Measurements from ENCODE around the gene MBD5.

MBD5 gene

DNA sequence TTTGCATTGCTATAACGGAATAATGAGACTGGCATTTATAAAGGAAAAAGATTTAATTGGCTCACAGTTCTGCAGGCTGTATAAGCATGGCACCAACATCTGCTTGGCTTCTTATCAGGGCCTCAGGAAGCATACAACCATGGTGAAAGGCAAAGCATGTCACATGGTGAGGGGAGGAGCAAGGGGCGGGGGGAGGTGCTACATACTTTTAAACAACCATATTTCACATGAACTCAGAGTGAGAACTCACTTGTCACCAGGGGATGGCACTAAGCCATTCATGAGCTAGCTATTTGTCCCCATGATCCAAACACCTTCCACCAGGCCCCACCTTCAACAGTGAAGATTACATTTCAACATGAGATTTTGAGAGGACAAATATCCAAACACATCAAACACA lies 188.7 kb downstream of the MBD5 start:
- Histone ChIP-seq H3K9me3 (ENCODE audit: insufficient read depth, low read length, severe bottlenecking) (no peaks in the 10 kb centered on the region), H2AFZ (ENCODE audit: low read depth, low read length) (no peak overlapping the region), H3K27ac (ENCODE audit: low read length) (no peak overlapping the region), H3K4me3 (ENCODE audit: low read depth in 1 of 2, low read length in 2 of 2) (no peak overlapping the region), H3K4me1 (ENCODE audit: insufficient read depth, low read length) (no peaks in the 10 kb centered on the region), H4K20me1 (ENCODE audit: insufficient read depth, low read length) (no peaks in the 10 kb centered on the region), H3K4me2 (ENCODE audit: insufficient read depth, low read length) (no peak overlapping the region), H3K36me3 (ENCODE audit: insufficient read depth, low read length) (no peaks in the 10 kb centered on the region), H3K9ac (ENCODE audit: low read depth, low read length) (no peak overlapping the region), H3K79me2 (ENCODE audit: insufficient read depth, low read length) (no peaks in the 10 kb centered on the region), H3K27me3 (ENCODE audit: insufficient read depth, low read length, poor library complexity) (no peaks in the 10 kb centered on the region)
- ATAC-seq (ENCODE audit: insufficient read depth, low read depth) (peak; percentile 48; the same call in 1 of the 3 replicates), DNase-seq (no peak)
- no peak for TF ChIP-seq EZH2 (IDR thresholded peaks at IDR 0.05; ENCODE audit: borderline replicate concordance, low read depth, low read length, severe bottlenecking)
- TF ChIP-seq, protein P1, sequence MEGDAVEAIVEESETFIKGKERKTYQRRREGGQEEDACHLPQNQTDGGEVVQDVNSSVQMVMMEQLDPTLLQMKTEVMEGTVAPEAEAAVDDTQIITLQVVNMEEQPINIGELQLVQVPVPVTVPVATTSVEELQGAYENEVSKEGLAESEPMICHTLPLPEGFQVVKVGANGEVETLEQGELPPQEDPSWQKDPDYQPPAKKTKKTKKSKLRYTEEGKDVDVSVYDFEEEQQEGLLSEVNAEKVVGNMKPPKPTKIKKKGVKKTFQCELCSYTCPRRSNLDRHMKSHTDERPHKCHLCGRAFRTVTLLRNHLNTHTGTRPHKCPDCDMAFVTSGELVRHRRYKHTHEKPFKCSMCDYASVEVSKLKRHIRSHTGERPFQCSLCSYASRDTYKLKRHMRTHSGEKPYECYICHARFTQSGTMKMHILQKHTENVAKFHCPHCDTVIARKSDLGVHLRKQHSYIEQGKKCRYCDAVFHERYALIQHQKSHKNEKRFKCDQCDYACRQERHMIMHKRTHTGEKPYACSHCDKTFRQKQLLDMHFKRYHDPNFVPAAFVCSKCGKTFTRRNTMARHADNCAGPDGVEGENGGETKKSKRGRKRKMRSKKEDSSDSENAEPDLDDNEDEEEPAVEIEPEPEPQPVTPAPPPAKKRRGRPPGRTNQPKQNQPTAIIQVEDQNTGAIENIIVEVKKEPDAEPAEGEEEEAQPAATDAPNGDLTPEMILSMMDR (IDR thresholded peaks at IDR 0.05; ENCODE audit: borderline replicate concordance, extremely low read depth, low read length, poor library complexity, severe bottlenecking) = no peak

GRCh38 chr2:148218326-148219075 lies 197.6 kb downstream of the MBD5 start:
- Histone ChIP-seq H3K79me2 (ENCODE audit: insufficient read depth, low read length) (no peaks in the 10 kb centered on the region), H3K27me3 (ENCODE audit: insufficient read depth, low read length, poor library complexity) (no peaks in the 10 kb centered on the region), H3K9ac (ENCODE audit: low read depth, low read length) (no peak overlapping the region), H3K4me2 (ENCODE audit: insufficient read depth, low read length) (no peak overlapping the region), H3K9me3 (ENCODE audit: insufficient read depth, low read length, severe bottlenecking) (no peaks in the 10 kb centered on the region), H3K36me3 (ENCODE audit: insufficient read depth, low read length) (no peaks in the 10 kb centered on the region), H4K20me1 (ENCODE audit: insufficient read depth, low read length) (no peaks in the 10 kb centered on the region), H3K4me3 (ENCODE audit: low read depth in 1 of 2, low read length in 2 of 2) (no peak overlapping the region), H3K4me1 (ENCODE audit: insufficient read depth, low read length) (no peaks in the 10 kb centered on the region), H3K27ac (ENCODE audit: low read length) (no peak overlapping the region), H2AFZ (ENCODE audit: low read depth, low read length) (no peak overlapping the region)
- no peak for DNase-seq
- TF ChIP-seq, protein P1 (IDR thresholded peaks at IDR 0.05; ENCODE audit: borderline replicate concordance, extremely low read depth, low read length, poor library complexity, severe bottlenecking) = no peak
- TF ChIP-seq EZH2 (IDR thresholded peaks at IDR 0.05; ENCODE audit: borderline replicate concordance, low read depth, low read length, severe bottlenecking) = no peak
- ATAC-seq (ENCODE audit: insufficient read depth, low read depth) = no peak

- DNase-seq = no peak
Measured at GRCh38 chr2:148221166-148221565, 200.3 kb downstream of the MBD5 start.

More at GRCh38 chr2:148221166-148221565, 200.3 kb downstream of the MBD5 start:
- Histone ChIP-seq H4K20me1 (ENCODE audit: insufficient read depth, low read length) (no peaks in the 10 kb centered on the region), H3K4me1 (ENCODE audit: insufficient read depth, low read length) (no peaks in the 10 kb centered on the region), H3K4me2 (ENCODE audit: insufficient read depth, low read length) (no peak overlapping the region), H3K9ac (ENCODE audit: low read depth, low read length) (no peak overlapping the region), H3K79me2 (ENCODE audit: insufficient read depth, low read length) (no peaks in the 10 kb centered on the region), H3K4me3 (ENCODE audit: low read depth in 1 of 2, low read length in 2 of 2) (no peak overlapping the region), H3K9me3 (ENCODE audit: insufficient read depth, low read length, severe bottlenecking) (peaks cover 2% of the 10 kb centered on the region), H2AFZ (ENCODE audit: low read depth, low read length) (no peak overlapping the region), H3K36me3 (ENCODE audit: insufficient read depth, low read length) (no peaks in the 10 kb centered on the region), H3K27me3 (ENCODE audit: insufficient read depth, low read length, poor library complexity) (no peaks in the 10 kb centered on the region), H3K27ac (ENCODE audit: low read length) (no peak overlapping the region)
- no peak for ATAC-seq (ENCODE audit: insufficient read depth, low read depth)
- TF ChIP-seq EZH2 (IDR thresholded peaks at IDR 0.05; ENCODE audit: borderline replicate concordance, low read depth, low read length, severe bottlenecking) = no peak
- TF ChIP-seq, protein P1 (IDR thresholded peaks at IDR 0.05; ENCODE audit: borderline replicate concordance, extremely low read depth, low read length, poor library complexity, severe bottlenecking) = no peak
